Ovary (tissue), 3 donors: Measurements from ENCODE around the gene ZNF316.

ENCODE experiments used
- EP300 ChIP-seq: sonication (generic); formaldehyde crosslinking; IDR thresholded peaks from one replicate; pipeline ENCODE4 v1.6.1; 2017; ENCODE audit warnings: antibody characterized with exemption
- POLR2A ChIP-seq: fragments of 450-650 bp; IDR thresholded peaks from one replicate; pipeline ENCODE4 v1.6.1; 2017; ENCODE audit warnings: antibody characterized with exemption, mild to moderate bottlenecking, moderate library complexity
- TF ChIP-seq, protein P1 (sequence below), 3 donors: fragments of 450-650 bp in 2 of 3; fragments of 200-600 bp in 1 of 3; IDR thresholded peaks; one replicate each; pipeline versions ENCODE4 v1.5.1 to v1.8.0; 2016 to 2022; ENCODE audit warnings: antibody characterized with exemption in 3 of 3, mild to moderate bottlenecking in 1 of 3
- donor health status: DM: no; HTN: no; CAD: no.

DNA sequence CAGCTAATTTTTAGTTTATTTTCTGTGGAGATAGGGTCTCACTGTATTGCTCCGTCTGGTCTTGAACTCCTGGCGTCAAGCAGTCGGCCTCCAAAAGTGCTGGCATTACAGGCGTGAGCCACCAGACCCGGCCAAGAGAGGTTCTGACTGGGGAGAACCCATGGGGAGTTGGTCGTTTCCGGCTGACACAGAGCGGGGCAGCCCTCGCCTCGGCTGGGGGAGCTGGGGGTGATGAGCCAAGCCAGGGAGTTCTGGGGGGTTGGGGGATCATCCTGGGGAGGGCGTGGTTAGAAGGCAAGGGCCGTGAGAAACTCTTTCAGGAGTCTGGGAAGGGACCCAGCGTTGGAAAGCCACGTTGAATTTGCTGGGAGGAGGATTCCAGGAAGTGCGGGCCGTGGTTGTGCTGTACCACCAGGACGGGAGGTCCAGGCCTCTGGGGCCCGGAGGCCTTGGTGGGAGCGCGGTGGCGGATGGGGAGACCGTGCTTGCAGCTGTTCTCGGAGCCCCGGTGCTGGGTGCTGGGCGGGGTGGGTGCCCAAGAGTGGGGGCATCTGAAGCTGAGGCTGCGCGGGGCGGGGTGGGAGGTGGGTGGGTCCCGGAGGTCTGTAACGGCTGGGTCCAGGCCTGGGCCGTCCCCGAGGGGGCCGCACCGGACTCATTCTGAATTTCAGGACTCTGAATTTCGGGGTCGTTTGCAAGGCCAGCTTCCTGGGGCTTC lies 30.1 kb upstream of the ZNF316 start:
- TF ChIP-seq POLR2A (no peak), EP300 (no peak)
- TF ChIP-seq, protein P1, sequence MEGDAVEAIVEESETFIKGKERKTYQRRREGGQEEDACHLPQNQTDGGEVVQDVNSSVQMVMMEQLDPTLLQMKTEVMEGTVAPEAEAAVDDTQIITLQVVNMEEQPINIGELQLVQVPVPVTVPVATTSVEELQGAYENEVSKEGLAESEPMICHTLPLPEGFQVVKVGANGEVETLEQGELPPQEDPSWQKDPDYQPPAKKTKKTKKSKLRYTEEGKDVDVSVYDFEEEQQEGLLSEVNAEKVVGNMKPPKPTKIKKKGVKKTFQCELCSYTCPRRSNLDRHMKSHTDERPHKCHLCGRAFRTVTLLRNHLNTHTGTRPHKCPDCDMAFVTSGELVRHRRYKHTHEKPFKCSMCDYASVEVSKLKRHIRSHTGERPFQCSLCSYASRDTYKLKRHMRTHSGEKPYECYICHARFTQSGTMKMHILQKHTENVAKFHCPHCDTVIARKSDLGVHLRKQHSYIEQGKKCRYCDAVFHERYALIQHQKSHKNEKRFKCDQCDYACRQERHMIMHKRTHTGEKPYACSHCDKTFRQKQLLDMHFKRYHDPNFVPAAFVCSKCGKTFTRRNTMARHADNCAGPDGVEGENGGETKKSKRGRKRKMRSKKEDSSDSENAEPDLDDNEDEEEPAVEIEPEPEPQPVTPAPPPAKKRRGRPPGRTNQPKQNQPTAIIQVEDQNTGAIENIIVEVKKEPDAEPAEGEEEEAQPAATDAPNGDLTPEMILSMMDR (IDR thresholded peaks at IDR 0.05), result no peak
